Karpas-422 (cell line): Measurements from ENCODE around the gene LRFN5. TPM values are rescaled to one million over a fixed set of nuclear protein-coding genes. Genes with fewer than 3 reads are reported as not detected.

Experiments used
- DNase-seq: peaks from one replicate; pipeline ENCODE4 v3.0.0-alpha.2; 2015
- H2AFZ ChIP-seq: fragments of 200-600 bp; sonication (generic); 2 replicates; pipeline ENCODE4 v1.6.1; 2014; ENCODE audit warnings: antibody characterized with exemption, low read length, mixed read lengths
- H3K27ac ChIP-seq: fragments of 200-600 bp; sonication (generic); 2 replicates; pipeline ENCODE4 v1.5.1; 2014; ENCODE audit warnings: mild to moderate bottlenecking, low read length, moderate library complexity
- H3K27me3 ChIP-seq: fragments of 200-600 bp; sonication (generic); 2 replicates; pipeline ENCODE4 v1.6.1; 2014; ENCODE audit warnings: low read length, mixed read lengths
- H3K36me3 ChIP-seq: fragments of 200-600 bp; sonication (generic); 2 replicates; pipeline ENCODE4 v1.6.1; 2014; ENCODE audit warnings: low read length, mixed read lengths; ENCODE audit not compliant: insufficient read depth
- H3K4me1 ChIP-seq: fragments of 200-600 bp; sonication (generic); 2 replicates; pipeline ENCODE4 v1.6.1; 2014; ENCODE audit warnings: mild to moderate bottlenecking, low read length, mixed read lengths
- H3K4me2 ChIP-seq: fragments of 200-600 bp; sonication (generic); 2 replicates; pipeline ENCODE4 v1.6.1; 2014; ENCODE audit warnings: low read length, low read depth, mild to moderate bottlenecking; ENCODE audit not compliant: poor library complexity, severe bottlenecking
- H3K4me3 ChIP-seq: fragments of 200-600 bp; sonication (generic); 2 replicates; pipeline ENCODE4 v1.5.1; 2014; ENCODE audit warnings: mild to moderate bottlenecking, antibody characterized with exemption, low read length, mixed read lengths
- H3K79me2 ChIP-seq: fragments of 200-600 bp; sonication (generic); 2 replicates; pipeline ENCODE4 v1.6.1; 2014; ENCODE audit warnings: mild to moderate bottlenecking, low read length, mixed read lengths
- H3K9ac ChIP-seq: fragments of 200-600 bp; sonication (generic); 2 replicates; pipeline ENCODE4 v1.6.0; 2014; ENCODE audit warnings: low read length
- H3K9me2 ChIP-seq: fragments of 200-600 bp; sonication (generic), shearing (Covaris generic); replicated peaks from 2 replicates; pipeline ENCODE4 v1.6.0; 2014; ENCODE audit warnings: mild to moderate bottlenecking, low read length, moderate library complexity; ENCODE audit not compliant: insufficient read depth
- H3K9me3 ChIP-seq: fragments of 300-700, 200-600 bp; sonication (generic); 2 replicates; pipeline ENCODE4 v1.6.1; 2014; ENCODE audit warnings: low read length, mixed read lengths
- H4K20me1 ChIP-seq: fragments of 200-600 bp; sonication (generic); 2 replicates; pipeline ENCODE4 v1.6.1; 2014; ENCODE audit warnings: mild to moderate bottlenecking, antibody characterized with exemption, low read length, low read depth; ENCODE audit not compliant: insufficient read depth
- total RNA-seq: library from RNA; depleted of rRNA; stranded (reverse); fragments of >200 nt; shearing (Covaris generic); gene quantifications from 2 replicates; pipeline ENCODE4 v1.2.3, GENCODE V29; 2014; ENCODE audit warnings: low replicate concordance

LRFN5 gene
- total RNA-seq, 1 experiment from 2014 or later, result not detected

- Histone ChIP-seq H4K20me1 (no peaks in the 10 kb centered on the region), H3K9me3 (no peaks in the 10 kb centered on the region), H3K4me1 (no peaks in the 10 kb centered on the region; the same call in 1 of the 2 replicates), H3K9ac (no peak overlapping the region), H3K27me3 (no peaks in the 10 kb centered on the region), H3K9me2 (no peaks in the 10 kb centered on the region), H3K79me2 (no peaks in the 10 kb centered on the region), H3K36me3 (no peaks in the 10 kb centered on the region), H3K4me3 (no peak overlapping the region), H3K4me2 (no peak overlapping the region), H3K27ac (no peak overlapping the region), H2AFZ (peak overlapping the region; percentile 74)
- no peak for DNase-seq
Observed at GRCh38 chr14:41860586-41860985, 253.9 kb downstream of the LRFN5 start.

DNA sequence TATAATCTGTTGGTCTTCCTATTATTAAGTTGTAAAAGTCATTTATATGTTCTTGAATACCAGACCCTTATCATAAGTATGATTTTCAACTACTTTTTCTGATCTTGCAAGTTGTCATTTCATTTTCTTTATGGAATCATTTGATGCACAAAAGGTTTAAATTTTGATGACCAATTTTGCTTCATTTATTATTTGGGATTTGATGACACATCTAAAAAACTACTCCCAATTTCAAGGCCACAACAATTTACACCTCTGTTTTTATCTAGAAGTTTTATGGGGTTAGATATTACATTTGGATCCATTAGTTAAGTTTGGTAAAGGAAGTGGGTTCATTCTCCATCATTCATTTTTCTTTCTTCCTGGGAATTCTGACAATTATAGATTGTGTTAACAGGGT is 259.2 kb downstream of the LRFN5 start:
- H4K20me1 ChIP-seq, result no peaks in the 10 kb centered on the region
- H3K36me3 ChIP-seq, result no peaks in the 10 kb centered on the region
- H3K9me3 ChIP-seq, result peaks cover 17% of the 10 kb centered on the region; the same call in 1 of the 2 replicates
- no peak for DNase-seq
- H3K27me3 ChIP-seq, result no peaks in the 10 kb centered on the region
- no peak overlapping the region for H3K9ac ChIP-seq
- no peaks in the 10 kb centered on the region for H3K9me2 ChIP-seq
- no peaks in the 10 kb centered on the region for H3K79me2 ChIP-seq
- H3K4me1 ChIP-seq, result no peaks in the 10 kb centered on the region
- H3K4me2 ChIP-seq, result no peak overlapping the region
- H2AFZ ChIP-seq, result peak overlapping the region; percentile 84
- no peak overlapping the region for H3K27ac ChIP-seq
- no peak overlapping the region for H3K4me3 ChIP-seq

- no peaks in the 10 kb centered on the region for H4K20me1 ChIP-seq
- H3K36me3 ChIP-seq, result no peaks in the 10 kb centered on the region
- no peak for DNase-seq
- H3K9ac ChIP-seq, result no peak overlapping the region
- no peak overlapping the region for H3K4me2 ChIP-seq
- H3K4me1 ChIP-seq, result peaks cover 5% of the 10 kb centered on the region
- no peaks in the 10 kb centered on the region for H3K79me2 ChIP-seq
- H3K9me2 ChIP-seq, result no peaks in the 10 kb centered on the region
- H3K27ac ChIP-seq, result no peak overlapping the region
- H3K27me3 ChIP-seq, result no peaks in the 10 kb centered on the region
- H2AFZ ChIP-seq, result no peak overlapping the region
- no peak overlapping the region for H3K4me3 ChIP-seq
- H3K9me3 ChIP-seq, result peaks cover 17% of the 10 kb centered on the region; the same call in 1 of the 2 replicates
Observed at GRCh38 chr14:41868396-41868795, 261.7 kb downstream of the LRFN5 start.

GRCh38 chr14:41872931-41873685 is 266.4 kb downstream of the LRFN5 start:
- Histone ChIP-seq H3K27me3 (no peaks in the 10 kb centered on the region), H3K27ac (no peak overlapping the region), H3K79me2 (no peaks in the 10 kb centered on the region)

DNA sequence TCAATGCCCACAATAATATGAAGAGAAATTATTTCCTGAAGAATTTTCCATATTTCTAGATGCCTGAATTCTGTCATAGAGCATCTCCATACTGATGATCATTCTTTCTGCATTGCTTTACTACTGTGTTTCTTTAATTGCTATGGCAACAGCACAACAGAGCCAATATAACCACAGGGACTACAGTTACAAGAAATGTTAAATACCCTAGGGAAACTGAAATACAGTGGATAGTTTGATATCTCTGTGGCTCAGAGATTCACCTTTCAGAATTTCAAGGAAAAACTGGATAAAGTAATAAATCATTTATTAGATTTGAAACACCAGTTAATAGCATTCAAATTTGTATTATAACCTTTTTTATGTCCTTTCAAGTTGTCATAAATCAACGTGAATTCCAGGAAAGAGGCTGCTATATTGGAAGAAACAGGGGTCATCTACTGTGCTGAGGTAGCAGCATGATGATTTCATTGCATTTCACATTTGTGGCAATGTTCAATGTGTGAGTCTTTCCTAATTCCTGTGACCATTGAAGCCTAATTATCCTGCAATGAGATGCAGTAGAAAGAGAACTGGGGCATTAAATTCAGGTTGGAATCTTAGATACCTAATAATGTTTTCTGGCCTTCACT is 267.1 kb downstream of the LRFN5 start:
- Histone ChIP-seq H3K9ac (no peak overlapping the region), H3K9me3 (peaks cover 11% of the 10 kb centered on the region; the same call in 1 of the 2 replicates), H4K20me1 (no peaks in the 10 kb centered on the region), H3K27ac (no peak overlapping the region), H3K4me1 (peaks cover 12% of the 10 kb centered on the region), H3K4me3 (no peak overlapping the region), H3K9me2 (no peaks in the 10 kb centered on the region), H3K27me3 (no peaks in the 10 kb centered on the region), H3K79me2 (no peaks in the 10 kb centered on the region), H2AFZ (peak overlapping the region; percentile 49), H3K4me2 (peak overlapping the region; percentile 11), H3K36me3 (no peaks in the 10 kb centered on the region)
- DNase-seq, result peak; percentile 57

More at GRCh38 chr14:41872931-41873685, 266.4 kb downstream of the LRFN5 start:
- Histone ChIP-seq H3K9ac (no peak overlapping the region), H3K9me3 (peaks cover 17% of the 10 kb centered on the region; the same call in 1 of the 2 replicates), H3K4me3 (no peak overlapping the region), H4K20me1 (no peaks in the 10 kb centered on the region), H3K4me2 (peak overlapping the region; percentile 11), H3K36me3 (no peaks in the 10 kb centered on the region), H2AFZ (peak overlapping the region; percentile 49), H3K4me1 (peaks cover 12% of the 10 kb centered on the region), H3K9me2 (no peaks in the 10 kb centered on the region)
- DNase-seq, result no peak

DNA sequence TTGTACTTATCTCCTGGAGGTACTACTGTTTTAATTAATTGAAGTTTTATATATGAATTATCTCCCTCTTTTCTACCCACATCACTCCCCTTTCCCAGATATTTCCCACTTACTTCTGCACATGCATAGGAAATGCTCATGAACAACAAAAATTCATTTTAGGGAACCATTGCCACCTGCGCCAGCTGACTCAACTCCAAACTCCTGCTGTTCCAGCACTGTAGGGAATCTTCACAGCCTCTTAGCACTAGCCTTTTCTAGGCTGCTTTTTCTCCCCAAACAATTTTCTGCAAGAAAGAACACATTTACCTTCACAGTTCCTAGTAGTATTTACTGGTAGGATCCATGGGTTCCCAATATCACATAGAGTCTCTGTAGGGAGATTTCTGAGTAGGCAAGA is 268.4 kb downstream of the LRFN5 start:
- H3K4me2 ChIP-seq, result no peak overlapping the region
- H3K9me3 ChIP-seq, result peaks cover 5% of the 10 kb centered on the region; the same call in 1 of the 2 replicates
- no peaks in the 10 kb centered on the region for H3K79me2 ChIP-seq
- H3K36me3 ChIP-seq, result no peaks in the 10 kb centered on the region
- no peak overlapping the region for H3K9ac ChIP-seq
- H2AFZ ChIP-seq, result no peak overlapping the region
- H4K20me1 ChIP-seq, result no peaks in the 10 kb centered on the region
- H3K27ac ChIP-seq, result no peak overlapping the region
- no peak for DNase-seq
- H3K4me1 ChIP-seq, result peaks cover 12% of the 10 kb centered on the region
- H3K4me3 ChIP-seq, result no peak overlapping the region
- no peaks in the 10 kb centered on the region for H3K9me2 ChIP-seq
- H3K27me3 ChIP-seq, result no peaks in the 10 kb centered on the region

DNA sequence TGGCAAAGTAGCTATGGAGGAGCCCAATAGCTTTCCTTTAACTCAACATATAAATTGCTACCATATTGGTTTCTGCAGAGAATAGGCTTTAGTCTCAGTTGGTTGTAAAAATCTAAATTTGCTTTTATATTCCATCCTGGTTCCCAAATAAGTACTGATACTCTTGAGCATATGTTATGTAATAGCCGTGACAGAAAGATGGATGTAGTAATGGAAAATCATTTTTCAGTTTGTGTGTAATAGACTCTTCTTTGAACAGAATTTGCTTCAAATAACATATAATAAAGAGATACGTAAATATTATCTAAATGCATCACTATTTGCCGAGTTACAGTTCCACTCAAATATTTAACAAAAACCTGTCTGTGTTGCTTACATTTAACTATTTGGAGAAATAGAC is 271.6 kb downstream of the LRFN5 start:
- Histone ChIP-seq H3K9me2 (no peaks in the 10 kb centered on the region), H3K27me3 (no peaks in the 10 kb centered on the region), H3K4me3 (no peak overlapping the region), H4K20me1 (no peaks in the 10 kb centered on the region), H3K4me1 (peaks cover 10% of the 10 kb centered on the region), H3K9me3 (no peaks in the 10 kb centered on the region), H3K4me2 (no peak overlapping the region), H3K27ac (no peak overlapping the region), H3K9ac (no peak overlapping the region), H2AFZ (no peak overlapping the region), H3K79me2 (no peaks in the 10 kb centered on the region), H3K36me3 (no peaks in the 10 kb centered on the region)
- DNase-seq, result no peak

- no peak overlapping the region for H3K9ac ChIP-seq
- no peaks in the 10 kb centered on the region for H3K36me3 ChIP-seq
- no peaks in the 10 kb centered on the region for H3K9me3 ChIP-seq
- H4K20me1 ChIP-seq, result no peaks in the 10 kb centered on the region
- H3K9me2 ChIP-seq, result no peaks in the 10 kb centered on the region
- no peaks in the 10 kb centered on the region for H3K4me1 ChIP-seq
- H2AFZ ChIP-seq, result peak overlapping the region; percentile 8; the same call in 1 of the 2 replicates
- no peaks in the 10 kb centered on the region for H3K27me3 ChIP-seq
- DNase-seq, result no peak
- H3K79me2 ChIP-seq, result no peaks in the 10 kb centered on the region
- H3K4me3 ChIP-seq, result no peak overlapping the region
- H3K4me2 ChIP-seq, result no peak overlapping the region
- H3K27ac ChIP-seq, result no peak overlapping the region
Observed at GRCh38 chr14:41891624-41892023, 284.9 kb downstream of the LRFN5 start.
